GM23338 (cell line): ENCODE measurements around the gene PLD6. TPM values are rescaled to one million over a fixed set of nuclear protein-coding genes. Genes with fewer than 3 reads are reported as not detected.

ENCODE experiments used
- ATAC-seq: fragments of 200-7000 bp; cut with Tn5 transposase; 3 replicates; pipeline ENCODE4 v1.9.1; 2020
- DNase-seq: peaks from one replicate; pipeline ENCODE4 v3.0.0-alpha.2; 2015; ENCODE audit warnings: low spot score
- H2AFZ ChIP-seq: fragments of 200-600 bp; sonication (generic); 2 replicates; pipeline ENCODE4 v1.8.0; 2016; ENCODE audit warnings: antibody characterized with exemption, mild to moderate bottlenecking, moderate library complexity
- H3F3A ChIP-seq: fragments of 200-600 bp; sonication (generic); replicated peaks from 2 replicates; pipeline ENCODE4 v1.8.0; 2017; ENCODE audit warnings: antibody characterized with exemption, mixed run types, low read depth
- H3K27ac ChIP-seq: fragments of 200-600 bp; sonication (generic); 2 replicates; pipeline ENCODE4 v1.6.1; 2016; ENCODE audit warnings: low read depth
- H3K27me3 ChIP-seq: fragments of 200-600 bp; sonication (generic); 2 replicates; pipeline ENCODE4 v1.8.0; 2016; ENCODE audit warnings: mild to moderate bottlenecking, mixed run types, moderate library complexity; ENCODE audit not compliant: insufficient read depth
- H3K36me3 ChIP-seq: fragments of 200-600 bp; sonication (generic); 2 replicates; pipeline ENCODE4 v1.8.0; 2016; ENCODE audit warnings: mild to moderate bottlenecking; ENCODE audit not compliant: insufficient read depth
- H3K4me1 ChIP-seq: fragments of 200-600 bp; sonication (generic); 2 replicates; pipeline ENCODE4 v1.8.0; 2016; ENCODE audit warnings: mild to moderate bottlenecking, moderate library complexity; ENCODE audit not compliant: insufficient read depth
- H3K4me2 ChIP-seq: fragments of 200-600 bp; sonication (generic); 2 replicates; pipeline ENCODE4 v1.7.1; 2017; ENCODE audit warnings: mixed run types
- H3K4me3 ChIP-seq: fragments of 200-600 bp; sonication (generic); 2 replicates; pipeline ENCODE4 v1.6.1; 2016; ENCODE audit warnings: mixed run types
- H3K79me2 ChIP-seq: fragments of 200-600 bp; sonication (generic); replicated peaks from 2 replicates; pipeline ENCODE4 v1.8.0; 2017; ENCODE audit warnings: mild to moderate bottlenecking; ENCODE audit not compliant: insufficient read depth
- H3K9me2 ChIP-seq: fragments of 200-600 bp; sonication (generic); 2 replicates; pipeline ENCODE4 v1.8.0; 2017; ENCODE audit not compliant: insufficient read depth
- H4K20me1 ChIP-seq: fragments of 200-600 bp; sonication (generic); replicated peaks from 2 replicates; pipeline ENCODE4 v1.8.0; 2017; ENCODE audit warnings: mild to moderate bottlenecking; ENCODE audit not compliant: insufficient read depth
- H3K27ac Mint-ChIP-seq: 2 replicates; pipeline ENCODE4 v1.8.0; 2020; ENCODE audit warnings: inconsistent platforms, mild to moderate bottlenecking, moderate library complexity, mixed read lengths
- H3K27me3 Mint-ChIP-seq: 3 replicates; pipeline ENCODE4 v1.8.0; 2022; ENCODE audit warnings: low read depth, mild to moderate bottlenecking, moderate library complexity, mixed read lengths, inconsistent platforms; ENCODE audit not compliant: insufficient read depth, poor library complexity
- H3K36me3 Mint-ChIP-seq: 3 replicates; pipeline ENCODE4 v1.8.0; 2021; ENCODE audit warnings: low read depth, mild to moderate bottlenecking, inconsistent platforms, moderate library complexity, mixed read lengths
- H3K4me1 Mint-ChIP-seq: 3 replicates; pipeline ENCODE4 v1.8.0; 2020; ENCODE audit warnings: mild to moderate bottlenecking, inconsistent platforms, mixed read lengths
- H3K4me3 Mint-ChIP-seq: 3 replicates; pipeline ENCODE4 v1.8.0; 2021; ENCODE audit warnings: moderate library complexity, mild to moderate bottlenecking, inconsistent platforms, mixed read lengths
- H3K9me3 Mint-ChIP-seq: 3 replicates; pipeline ENCODE4 v1.8.0; 2020; ENCODE audit warnings: moderate library complexity, mild to moderate bottlenecking, inconsistent platforms, mixed read lengths
- CREB1 ChIP-seq: fragments of 250-450 bp; sonication (Bioruptor Pico); IDR thresholded peaks from 2 replicates; pipeline ENCODE4 v1.5.0; 2020; ENCODE audit warnings: low read depth, mild to moderate bottlenecking, moderate library complexity
- CTCF ChIP-seq, 2 experiments: fragments of 200-600 bp in 1 of 2; sonication (generic) in 1 of 2; conservative IDR thresholded peaks; 2 replicates each; pipeline versions ENCODE4 v1.5.1 to v1.6.1; 2016 to 2017; ENCODE audit warnings: antibody characterized with exemption in 2 of 2, low read depth in 2 of 2, mild to moderate bottlenecking in 2 of 2, moderate library complexity in 1 of 2
- ETS1 ChIP-seq: IDR thresholded peaks from 2 replicates; pipeline ENCODE4 v1.6.1; 2016; ENCODE audit warnings: antibody characterized with exemption
- EZH2 ChIP-seq: fragments of 200-600 bp; sonication (generic); IDR thresholded peaks from one replicate; pipeline ENCODE4 v1.8.0; 2017; ENCODE audit warnings: antibody characterized with exemption, mild to moderate bottlenecking, low read depth; ENCODE audit not compliant: unreplicated experiment
- EZH2phosphoT487 ChIP-seq: fragments of 200-600 bp; sonication (generic); IDR thresholded peaks from one replicate; pipeline ENCODE4 v1.8.1; 2018; ENCODE audit warnings: antibody characterized with exemption; ENCODE audit not compliant: unreplicated experiment
- JUNB ChIP-seq: IDR thresholded peaks from one replicate; pipeline ENCODE4 v1.6.1; 2016; ENCODE audit warnings: antibody characterized with exemption; ENCODE audit not compliant: unreplicated experiment
- NANOG ChIP-seq: IDR thresholded peaks from 2 replicates; pipeline ENCODE4 v1.6.1; 2016; ENCODE audit warnings: antibody characterized with exemption, borderline replicate concordance
- POLR2AphosphoS5 ChIP-seq: IDR thresholded peaks from 2 replicates; pipeline ENCODE4 v1.6.1; 2016; ENCODE audit warnings: antibody characterized with exemption, low read depth
- REST ChIP-seq: IDR thresholded peaks from one replicate; pipeline ENCODE4 v1.6.1; 2018; ENCODE audit warnings: antibody characterized with exemption; ENCODE audit not compliant: unreplicated experiment
- STAT1 ChIP-seq: IDR thresholded peaks from one replicate; pipeline ENCODE4 v1.6.1; 2016; ENCODE audit warnings: antibody characterized with exemption; ENCODE audit not compliant: unreplicated experiment
- ZNF114 ChIP-seq: fragments of 250-450 bp; sonication (Bioruptor Pico); IDR thresholded peaks from 2 replicates; pipeline ENCODE4 v1.5.0; 2020; ENCODE audit warnings: mild to moderate bottlenecking, moderate library complexity
- ZNF331 ChIP-seq: fragments of 250-450 bp; sonication (Bioruptor Pico); IDR thresholded peaks from 2 replicates; pipeline ENCODE4 v1.5.0; 2020; ENCODE audit warnings: low read depth, mild to moderate bottlenecking, moderate library complexity
- ZNF462 ChIP-seq: fragments of 250-450 bp; sonication (Bioruptor Pico); IDR thresholded peaks from 2 replicates; pipeline ENCODE4 v1.5.0; 2020; ENCODE audit warnings: mild to moderate bottlenecking, moderate library complexity
- polyA plus RNA-seq: library from polyadenylated mRNA; unstranded; fragments of >200 nt; fragmentation: Nextera tagmentation; extraction: Ambion mirVana; gene quantifications from 2 replicates; pipeline ENCODE4 v1.2.1, GENCODE V29; 2016
- total RNA-seq: library from RNA; depleted of rRNA; stranded (reverse); fragments of >200 nt; shearing (Covaris generic); gene quantifications from 2 replicates; pipeline ENCODE4 v1.2.3, GENCODE V29; 2014

PLD6 gene
- total and polyA plus RNA-seq, 2 experiments from 2014 or later = not detected

DNA sequence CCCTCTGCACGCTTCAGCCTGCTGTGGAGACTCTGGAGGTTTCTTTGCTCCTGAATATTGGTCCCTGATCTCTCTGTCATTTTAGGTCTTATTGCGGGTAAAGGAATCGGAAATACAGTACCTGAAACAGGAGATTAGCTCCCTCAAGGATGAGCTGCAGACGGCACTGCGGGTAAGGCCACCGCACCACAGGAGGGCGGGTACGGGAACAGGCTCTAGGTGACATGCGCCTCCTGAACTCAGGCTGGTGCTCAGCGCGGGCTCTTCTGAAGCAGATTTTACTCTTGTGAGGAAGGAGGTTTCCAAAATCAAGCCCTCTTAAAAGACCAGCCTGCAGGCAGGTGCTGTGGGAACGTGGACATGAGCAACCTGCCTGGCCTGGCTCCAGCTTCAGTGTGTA is 29.8 kb downstream of the PLD6 start:
- Mint-ChIP-seq H3K36me3 (peaks cover 51% of the 10 kb centered on the region), H3K4me3 (no peak overlapping the region), H3K27me3 (peaks cover 2% of the 10 kb centered on the region), H3K4me1 (peaks cover 8% of the 10 kb centered on the region), H3K27ac (no peak overlapping the region), H3K9me3 (no peaks in the 10 kb centered on the region)
- DNase-seq = no peak
- Histone ChIP-seq H3K79me2 (no peaks in the 10 kb centered on the region), H3K4me2 (no peak overlapping the region), H3K27ac (no peak overlapping the region), H3K4me3 (no peak overlapping the region), H3K27me3 (no peaks in the 10 kb centered on the region), H4K20me1 (no peaks in the 10 kb centered on the region; the same call in none of the 2 replicates), H2AFZ (no peak overlapping the region), H3K9me2 (no peaks in the 10 kb centered on the region), H3K36me3 (no peaks in the 10 kb centered on the region; the same call in 1 of the 2 replicates), H3K4me1 (no peaks in the 10 kb centered on the region), H3F3A (no peaks in the 10 kb centered on the region)
- TF ChIP-seq NANOG (no peak), EZH2 (no peak), POLR2AphosphoS5 (no peak), ETS1 (no peak), ZNF462 (CRISPR knock-in tag) (no peak), EZH2phosphoT487 (no peak), STAT1 (no peak), ZNF114 (CRISPR knock-in tag) (no peak), ZNF331 (CRISPR knock-in tag) (no peak), CREB1 (CRISPR knock-in tag) (no peak), REST (no peak), CTCF (conservative IDR thresholded peaks at IDR 0.05; ENCODE audit: low read depth in 2 of 2) (no peak), JUNB (no peak)
- no peak for ATAC-seq
